Stimulated activated CD4-positive, alpha-beta T cell treated with anti-CD3 and anti-CD28 coated beads, Interleukin-4, amount 100 ng/mL, for 1 hour (primary cell): Measurements from ENCODE around the gene PRR20E.
"Not testable (repeated sequence)": the region's sequence is repeated elsewhere in the genome, so short reads cannot be mapped to it uniquely, and the experiment has no call there.

Experiments
- DNase-seq: peaks from one replicate; pipeline ENCODE4 v3.0.0-alpha.2; 2020

Gene PRR20E

GRCh38 chr13:57166897-57167296 lies at the start of gene PRR20E:
Gene PRR20E (plus strand): TSS chr13:57167197. CDS start chr13:57167584, 387 bp downstream.
- not testable (repeated sequence) for DNase-seq

GRCh38 chr13:57123681-57124080 lies 43.3 kb upstream of the PRR20E start:
- DNase-seq, result no peak

GRCh38 chr13:57128909-57129308 lies 38.1 kb upstream of the PRR20E start:
- no peak for DNase-seq

- no peak for DNase-seq
Observed at GRCh38 chr13:57136093-57136492, 30.9 kb upstream of the PRR20E start.

- DNase-seq, result no peak
Observed at GRCh38 chr13:57137585-57137984, 29.4 kb upstream of the PRR20E start.

- DNase-seq, result no peak
Observed at GRCh38 chr13:57138988-57139387, 28.0 kb upstream of the PRR20E start.

- DNase-seq, result not testable (repeated sequence)
Observed at GRCh38 chr13:57139781-57140180, 27.2 kb upstream of the PRR20E start.

GRCh38 chr13:57140235-57140968 lies 26.6 kb upstream of the PRR20E start, which contains the start of gene PRR20A:
Gene PRR20A (plus strand): TSS chr13:57140918. CDS start chr13:57141305, 387 bp downstream.
- DNase-seq, result not testable (repeated sequence)

- DNase-seq, result not testable (repeated sequence)
Observed at GRCh38 chr13:57147188-57147587, 19.8 kb upstream of the PRR20E start, which contains the start of gene PRR20B. Gene PRR20B (plus strand): TSS chr13:57147488. CDS start chr13:57147875, 387 bp downstream.

GRCh38 chr13:57148106-57148505 lies 18.9 kb upstream of the PRR20E start:
- DNase-seq, result not testable (repeated sequence)

- not testable (repeated sequence) for DNase-seq
Observed at GRCh38 chr13:57153761-57154160, 13.2 kb upstream of the PRR20E start, which contains the start of gene PRR20C. Gene PRR20C (plus strand): TSS chr13:57154061. CDS start chr13:57154448, 387 bp downstream.

- DNase-seq, result not testable (repeated sequence)
Observed at GRCh38 chr13:57160332-57160731, 6.7 kb upstream of the PRR20E start, which contains the start of gene PRR20D. Gene PRR20D (plus strand): TSS chr13:57160632. CDS start chr13:57161019, 387 bp downstream.

- DNase-seq, result no peak
Observed at GRCh38 chr13:57191667-57192066, 24.7 kb downstream of the PRR20E start.

GRCh38 chr13:57212989-57213388 lies 46.0 kb downstream of the PRR20E start:
- DNase-seq, result no peak
